Heart left ventricle (tissue), 13 donors: ENCODE measurements around the gene CSNK1G1.

Experiments used
- POLR2A ChIP-seq, 2 donors: fragments of 450-650 bp; IDR thresholded peaks; one replicate each; pipeline ENCODE4 v1.6.1; 2017; ENCODE audit warnings: antibody characterized with exemption in 2 of 2, mild to moderate bottlenecking in 2 of 2, moderate library complexity in 2 of 2
- TF ChIP-seq, protein P1 (sequence below), 12 donors: fragments of 200-600 bp; sonication (generic) in 4 of 12; IDR thresholded peaks; one replicate each; pipeline versions ENCODE4 v1.5.0 to v1.8.0; 2018 to 2022; ENCODE audit warnings: antibody characterized with exemption in 12 of 12, mild to moderate bottlenecking in 5 of 12
- donor health status: ischemic (EF 13 %, LVEDD 7.1; RV severe dilation, severe dysfunction).
- donor health status: DM: no; HTN: yes; CAD: no.
- donor health status: DM: no; HTN: no; CAD: no.
- donor health status: ischemic (EF 25% LVEDD 6.9; RV normal size, moderate dysfunction).
- donor health status: ischemic (EF 25% LVEDD 5.7; RV mildly dilated, moderate dysfunction).
- donor health status: ischemic (EF 35%, LVEDD 5.7; RV mildly dilated, moderate dysfunction).
- donor health status: nonischemic (EF 11% LVEDD 7.7; RV severe dilation, severe dysfunction).
- donor health status: DM: yes; HTN: yes; CAD: no.
- donor health status: PGD.
- donor health status: ischemic (EF 29% LVEDD 5.4; RV normal size, mild dysfunction).
- donor health status: nonischemic (EF 23%, LVEDD 6.1; RV moderate dilation, normal function).

- TF ChIP-seq POLR2A (IDR thresholded peaks at IDR 0.05) = no peak
- TF ChIP-seq, protein P1, sequence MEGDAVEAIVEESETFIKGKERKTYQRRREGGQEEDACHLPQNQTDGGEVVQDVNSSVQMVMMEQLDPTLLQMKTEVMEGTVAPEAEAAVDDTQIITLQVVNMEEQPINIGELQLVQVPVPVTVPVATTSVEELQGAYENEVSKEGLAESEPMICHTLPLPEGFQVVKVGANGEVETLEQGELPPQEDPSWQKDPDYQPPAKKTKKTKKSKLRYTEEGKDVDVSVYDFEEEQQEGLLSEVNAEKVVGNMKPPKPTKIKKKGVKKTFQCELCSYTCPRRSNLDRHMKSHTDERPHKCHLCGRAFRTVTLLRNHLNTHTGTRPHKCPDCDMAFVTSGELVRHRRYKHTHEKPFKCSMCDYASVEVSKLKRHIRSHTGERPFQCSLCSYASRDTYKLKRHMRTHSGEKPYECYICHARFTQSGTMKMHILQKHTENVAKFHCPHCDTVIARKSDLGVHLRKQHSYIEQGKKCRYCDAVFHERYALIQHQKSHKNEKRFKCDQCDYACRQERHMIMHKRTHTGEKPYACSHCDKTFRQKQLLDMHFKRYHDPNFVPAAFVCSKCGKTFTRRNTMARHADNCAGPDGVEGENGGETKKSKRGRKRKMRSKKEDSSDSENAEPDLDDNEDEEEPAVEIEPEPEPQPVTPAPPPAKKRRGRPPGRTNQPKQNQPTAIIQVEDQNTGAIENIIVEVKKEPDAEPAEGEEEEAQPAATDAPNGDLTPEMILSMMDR (IDR thresholded peaks at IDR 0.05) = no peak
These were observed 132.1 kb downstream of the CSNK1G1 start for GRCh38 chr15:64223882-64224281.
